Hepatocyte (in vitro differentiated cells): ENCODE results near the gene TRMT2A.

Experiments
- CTCF ChIP-seq: fragments of 200-600 bp; sonication (generic); IDR thresholded peaks from 2 replicates; pipeline ENCODE4 v1.5.1; 2016; ENCODE audit warnings: antibody characterized with exemption, mild to moderate bottlenecking; ENCODE audit not compliant: poor library complexity
- EZH2 ChIP-seq: fragments of 200-600 bp; sonication (generic); IDR thresholded peaks from 2 replicates; pipeline ENCODE4 v1.6.1; 2016; ENCODE audit warnings: antibody characterized with exemption, mild to moderate bottlenecking, borderline replicate concordance

- no peak for TF ChIP-seq CTCF
- TF ChIP-seq EZH2: no peak
Observed at GRCh38 chr22:20151276-20151588, 34.2 kb upstream of the TRMT2A start.
